ENCODE measurements around the gene WRNIP1.

DNA sequence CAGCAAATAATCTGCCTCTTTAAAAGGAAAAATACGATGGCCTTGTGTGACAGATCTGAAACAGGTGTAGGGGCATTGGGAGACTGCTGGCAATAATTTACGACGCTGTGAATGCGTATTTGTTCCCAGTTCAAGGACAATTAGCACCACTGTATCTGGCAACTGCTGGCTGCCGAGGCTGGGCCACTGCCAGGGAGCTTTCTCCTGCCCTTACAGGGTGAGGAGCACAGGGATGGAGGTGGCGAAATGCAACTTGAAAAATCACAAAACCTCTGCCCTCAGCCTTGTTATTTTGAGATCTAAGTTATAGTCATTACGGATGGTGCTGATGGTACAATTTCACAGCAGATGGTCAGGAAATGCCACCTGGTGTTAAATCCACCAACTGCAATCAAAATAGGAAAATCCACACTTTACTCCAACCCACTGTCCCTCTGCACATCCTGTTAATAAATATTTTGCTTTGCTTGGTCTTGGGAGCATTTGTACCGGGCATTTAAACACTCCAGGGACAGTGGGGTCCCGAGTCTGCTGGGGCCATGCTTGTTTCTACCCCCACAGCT lies 20.9 kb upstream of the WRNIP1 start:
- TF ChIP-seq, protein P1, sequence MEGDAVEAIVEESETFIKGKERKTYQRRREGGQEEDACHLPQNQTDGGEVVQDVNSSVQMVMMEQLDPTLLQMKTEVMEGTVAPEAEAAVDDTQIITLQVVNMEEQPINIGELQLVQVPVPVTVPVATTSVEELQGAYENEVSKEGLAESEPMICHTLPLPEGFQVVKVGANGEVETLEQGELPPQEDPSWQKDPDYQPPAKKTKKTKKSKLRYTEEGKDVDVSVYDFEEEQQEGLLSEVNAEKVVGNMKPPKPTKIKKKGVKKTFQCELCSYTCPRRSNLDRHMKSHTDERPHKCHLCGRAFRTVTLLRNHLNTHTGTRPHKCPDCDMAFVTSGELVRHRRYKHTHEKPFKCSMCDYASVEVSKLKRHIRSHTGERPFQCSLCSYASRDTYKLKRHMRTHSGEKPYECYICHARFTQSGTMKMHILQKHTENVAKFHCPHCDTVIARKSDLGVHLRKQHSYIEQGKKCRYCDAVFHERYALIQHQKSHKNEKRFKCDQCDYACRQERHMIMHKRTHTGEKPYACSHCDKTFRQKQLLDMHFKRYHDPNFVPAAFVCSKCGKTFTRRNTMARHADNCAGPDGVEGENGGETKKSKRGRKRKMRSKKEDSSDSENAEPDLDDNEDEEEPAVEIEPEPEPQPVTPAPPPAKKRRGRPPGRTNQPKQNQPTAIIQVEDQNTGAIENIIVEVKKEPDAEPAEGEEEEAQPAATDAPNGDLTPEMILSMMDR (IDR thresholded peaks at IDR 0.05): no peak
- no peak for TF ChIP-seq POLR2A (IDR thresholded peaks at IDR 0.05)
- TF ChIP-seq POLR2AphosphoS5 (IDR thresholded peaks at IDR 0.05; ENCODE audit: insufficient read depth in 1 of 2, low read depth in 1 of 2): no peak
